Measurements from ENCODE around the gene TCP11X2.

GRCh38 chrX:102515975-102516941 is 44.6 kb upstream of the TCP11X2 start, which contains the start of gene TMSB15A:
- no peak for TF ChIP-seq CTCF (conservative IDR thresholded peaks at IDR 0.05; ENCODE audit: low read depth, low read length)
- no peak for TF ChIP-seq EZH2 (IDR thresholded peaks at IDR 0.05; ENCODE audit: borderline replicate concordance, low read depth, low read length, poor library complexity, severe bottlenecking)
